Fibroblast of pulmonary artery (primary cell): Measurements from ENCODE around the gene KIAA2012.

Source experiments
- DNase-seq: peaks from one replicate; pipeline ENCODE4 v3.0.0-alpha.2; 2010; ENCODE audit warnings: low read depth
- H3K4me3 ChIP-seq: replicated peaks from 2 replicates; pipeline ENCODE4 v1.5.1; 2011; ENCODE audit warnings: low read depth, mild to moderate bottlenecking, control low read depth, low read length, moderate library complexity
- CTCF ChIP-seq: IDR thresholded peaks from 2 replicates; pipeline ENCODE4 v1.5.1; 2011; ENCODE audit warnings: mild to moderate bottlenecking, control low read depth, low read length, inconsistent platforms; ENCODE audit errors: missing control alignments

Gene KIAA2012

GRCh38 chr2:202079310-202079709, 6.3 kb downstream of the KIAA2012 start:
- DNase-seq: no peak
- no peak for TF ChIP-seq CTCF
- no peak overlapping the region for H3K4me3 ChIP-seq

- no peak for DNase-seq
- TF ChIP-seq CTCF: no peak
- H3K4me3 ChIP-seq: no peak overlapping the region
Measured at GRCh38 chr2:202084265-202084664, 11.2 kb downstream of the KIAA2012 start.

GRCh38 chr2:202088777-202089176, 15.7 kb downstream of the KIAA2012 start:
- no peak overlapping the region for H3K4me3 ChIP-seq
- DNase-seq: no peak
- TF ChIP-seq CTCF: no peak

- DNase-seq: no peak
- no peak overlapping the region for H3K4me3 ChIP-seq
- TF ChIP-seq CTCF: no peak
Measured at GRCh38 chr2:202090530-202090929, 17.5 kb downstream of the KIAA2012 start.

- no peak overlapping the region for H3K4me3 ChIP-seq
- DNase-seq: no peak
Measured at GRCh38 chr2:202091476-202091875, 18.4 kb downstream of the KIAA2012 start.

GRCh38 chr2:202094426-202094986, 21.5 kb downstream of the KIAA2012 start:
- H3K4me3 ChIP-seq: no peak overlapping the region
- DNase-seq: no peak
- TF ChIP-seq CTCF: no peak

More at GRCh38 chr2:202091476-202091875, 18.4 kb downstream of the KIAA2012 start:
- TF ChIP-seq CTCF: no peak

- H3K4me3 ChIP-seq: no peak overlapping the region
- no peak for TF ChIP-seq CTCF
- no peak for DNase-seq
Measured at GRCh38 chr2:202095235-202095634, 22.2 kb downstream of the KIAA2012 start.
